Adrenal gland (tissue), 12 donors: Measurements from ENCODE around the gene ZAP70. TPM values are rescaled to one million over a fixed set of nuclear protein-coding genes. Genes with fewer than 3 reads are reported as not detected.

Source experiments
- DNase-seq, 7 donors: peaks; one replicate each; pipeline ENCODE4 v3.0.0-alpha.2; 2019 to 2020
- H3K27ac ChIP-seq, 5 donors: fragments of 200-600 bp; sonication (generic) in 4 of 5; 1 replicate in 3 of 5; 2 replicates in 2 of 5; pipeline versions ENCODE4 v1.5.1 to v1.8.0; 2016 to 2020; ENCODE audit warnings: mild to moderate bottlenecking in 1 of 5
- H3K27me3 ChIP-seq: fragments of 200-600 bp; 2 replicates; pipeline ENCODE4 v1.8.0; 2021
- H3K36me3 ChIP-seq, 2 donors: fragments of 200-600 bp; replicated peaks in 1 of 2; 1 replicate in 1 of 2; 2 replicates in 1 of 2; pipeline versions ENCODE4 v1.5.1 to v1.8.0; 2018 to 2022
- H3K4me1 ChIP-seq, 2 donors: fragments of 200-600 bp; replicated peaks in 1 of 2; 1 replicate in 1 of 2; 2 replicates in 1 of 2; pipeline versions ENCODE4 v1.5.1 to v1.8.0; 2018 to 2021
- H3K4me3 ChIP-seq, 4 donors: fragments of 200-600 bp; sonication (generic) in 3 of 4; one replicate each; pipeline ENCODE4 v1.5.1; 2016 to 2018
- H3K9me3 ChIP-seq, 3 donors: fragments of 200-600 bp; sonication (generic) in 1 of 3; replicated peaks in 1 of 3; 1 replicate in 2 of 3; 2 replicates in 1 of 3; pipeline versions ENCODE4 v1.5.1 to v1.8.0; 2016 to 2021
- POLR2A ChIP-seq, 2 donors: fragments of 450-650 bp; IDR thresholded peaks; one replicate each; pipeline ENCODE4 v1.6.1; 2017; ENCODE audit warnings: antibody characterized with exemption in 2 of 2, mild to moderate bottlenecking in 2 of 2, moderate library complexity in 1 of 2
- WGBS, 4 donors: extraction: QIAGEN DNeasy Blood & Tissue Kit in 2 of 4; methylation state at CpG; one replicate each; pipeline versions ENCODE4 v1.1.5 to v1.1.7; 2013 to 2017; 5-methylcytosine and 5-hydroxymethylcytosine counted together
- intact Hi-C, 2 donors: fragments of 100-400 bp; cut with DNase I; formaldehyde crosslinking; loops; one replicate each; pipeline versions ENCODE4 v1.14.1 to v1.15.0; 2022 to 2023
- polyA plus RNA-seq, 3 donors: library from polyadenylated mRNA; stranded (reverse); fragments of 200-250 nt in 2 of 3; fragments of 350-450 nt in 1 of 3; fragmentation: Illumina TruSeq in 1 of 3; extraction: RNeasy Lipid Tissue Mini Kit (QIAGEN cat#74804) in 1 of 3; gene quantifications; one replicate each; pipeline ENCODE4 v1.2.3, GENCODE V29; 2013 to 2014
- total RNA-seq, 9 donors: library from RNA; depleted of rRNA in 4 of 9; stranded (reverse); fragments of >200 nt in 4 of 9; fragments of 120-200 nt in 1 of 9; fragmentation: NEBNext Ultra II Directional in 1 of 9; extraction: Animal tissue kit (Norgen Biotek cat#: 25700) in 1 of 9; gene quantifications; one replicate each; pipeline versions ENCODE4 v1.1.0 to v1.2.4, GENCODE V29; 2013 to 2023
- TF ChIP-seq, protein P1 (sequence below), 6 experiments: fragments of 450-650 bp in 4 of 6; fragments of 200-600 bp in 2 of 6; sonication (generic) in 1 of 6; IDR thresholded peaks; 1 replicate in 5 of 6; 2 replicates in 1 of 6; pipeline versions ENCODE4 v1.5.1 to v1.8.0; 2016 to 2021; ENCODE audit warnings: antibody characterized with exemption in 6 of 6, mild to moderate bottlenecking in 2 of 6, moderate library complexity in 1 of 6
- donor health status: healthy with polysubstance abuse.
- donor health status: Bipolar disorder and iron deficiency.
- donor health status: DM: yes; HTN: yes; CAD: no.
- donor health status: DM: no; HTN: no; CAD: no.
- donor health status: DM: no; HTN: no; CAD: no.
- donor health status: DM: yes; HTN: yes; CAD: no.

Gene ZAP70
- total and polyA plus RNA-seq, 12 donors: 0.33 to 8.3 (median 2.5) TPM

DNA sequence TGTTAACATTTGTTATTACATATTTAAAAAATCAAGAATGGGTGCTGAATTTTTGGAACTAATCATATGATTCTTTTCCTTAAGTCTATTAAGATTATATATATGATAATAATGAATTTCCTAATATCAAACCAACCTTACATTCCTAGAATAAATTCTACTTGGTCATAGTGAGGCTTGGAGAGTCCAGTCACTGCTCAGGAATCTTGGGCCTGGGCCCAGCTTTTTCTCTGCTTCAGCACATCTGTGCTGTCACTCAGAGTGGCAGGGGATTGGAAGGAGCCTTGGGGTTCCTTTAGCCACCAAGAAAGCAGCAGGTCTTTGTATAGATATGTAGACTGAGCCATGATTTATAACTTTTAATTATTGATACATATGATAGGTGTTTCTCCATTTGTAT is 19.9 kb upstream of the ZAP70 start:
- DNase-seq: no peak
- intact Hi-C loops: loop anchor here in 1 of 2 donors (10.0 kb wide), 1 partner anchor 99 kb away; no protein-coding TSS in a partner anchor
- Histone ChIP-seq H3K4me1 (no peaks in the 10 kb centered on the region), H3K4me3 (no peak overlapping the region), H3K9me3 (no peaks in the 10 kb centered on the region), H3K36me3 (no peaks in the 10 kb centered on the region), H3K27me3 (no peaks in the 10 kb centered on the region), H3K27ac (no peak overlapping the region)
- TF ChIP-seq, protein P1, sequence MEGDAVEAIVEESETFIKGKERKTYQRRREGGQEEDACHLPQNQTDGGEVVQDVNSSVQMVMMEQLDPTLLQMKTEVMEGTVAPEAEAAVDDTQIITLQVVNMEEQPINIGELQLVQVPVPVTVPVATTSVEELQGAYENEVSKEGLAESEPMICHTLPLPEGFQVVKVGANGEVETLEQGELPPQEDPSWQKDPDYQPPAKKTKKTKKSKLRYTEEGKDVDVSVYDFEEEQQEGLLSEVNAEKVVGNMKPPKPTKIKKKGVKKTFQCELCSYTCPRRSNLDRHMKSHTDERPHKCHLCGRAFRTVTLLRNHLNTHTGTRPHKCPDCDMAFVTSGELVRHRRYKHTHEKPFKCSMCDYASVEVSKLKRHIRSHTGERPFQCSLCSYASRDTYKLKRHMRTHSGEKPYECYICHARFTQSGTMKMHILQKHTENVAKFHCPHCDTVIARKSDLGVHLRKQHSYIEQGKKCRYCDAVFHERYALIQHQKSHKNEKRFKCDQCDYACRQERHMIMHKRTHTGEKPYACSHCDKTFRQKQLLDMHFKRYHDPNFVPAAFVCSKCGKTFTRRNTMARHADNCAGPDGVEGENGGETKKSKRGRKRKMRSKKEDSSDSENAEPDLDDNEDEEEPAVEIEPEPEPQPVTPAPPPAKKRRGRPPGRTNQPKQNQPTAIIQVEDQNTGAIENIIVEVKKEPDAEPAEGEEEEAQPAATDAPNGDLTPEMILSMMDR (IDR thresholded peaks at IDR 0.05): no peak
- no peak for TF ChIP-seq POLR2A (IDR thresholded peaks at IDR 0.05)

DNA sequence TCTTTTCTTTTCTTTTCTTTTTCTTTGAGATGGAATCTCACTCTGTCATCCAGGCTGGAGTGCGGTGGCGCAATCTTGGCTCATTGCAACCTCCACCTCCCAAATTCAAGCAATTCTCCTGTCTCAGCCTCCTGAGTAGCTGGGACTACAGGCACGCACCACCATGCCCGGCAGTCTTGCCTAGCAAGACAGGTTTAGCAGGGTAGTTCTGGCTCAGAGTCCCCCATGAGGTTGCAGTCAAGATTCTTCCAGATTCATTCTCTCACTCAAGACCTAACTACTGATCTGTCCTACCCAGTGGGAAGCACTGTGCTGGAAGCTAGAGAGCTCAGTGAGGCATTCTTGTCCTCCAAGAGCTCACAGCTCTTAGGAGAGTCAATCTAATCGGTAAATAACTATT is 17.6 kb upstream of the ZAP70 start:
- no peak for DNase-seq
- WGBS, 4 donors: 88 to 99% (median 89%) methylated on average over 5 of the region's 5 CpGs
- TF ChIP-seq POLR2A (IDR thresholded peaks at IDR 0.05): no peak
- TF ChIP-seq, protein P1 (IDR thresholded peaks at IDR 0.05): no peak
- Histone ChIP-seq H3K36me3 (no peaks in the 10 kb centered on the region), H3K9me3 (no peaks in the 10 kb centered on the region), H3K27me3 (no peaks in the 10 kb centered on the region), H3K4me3 (no peak overlapping the region), H3K27ac (no peak overlapping the region), H3K4me1 (no peaks in the 10 kb centered on the region)
- intact Hi-C loops: loop anchor here in 1 of 2 donors (10.0 kb wide), 1 partner anchor 101 kb away; no protein-coding TSS in a partner anchor

DNA sequence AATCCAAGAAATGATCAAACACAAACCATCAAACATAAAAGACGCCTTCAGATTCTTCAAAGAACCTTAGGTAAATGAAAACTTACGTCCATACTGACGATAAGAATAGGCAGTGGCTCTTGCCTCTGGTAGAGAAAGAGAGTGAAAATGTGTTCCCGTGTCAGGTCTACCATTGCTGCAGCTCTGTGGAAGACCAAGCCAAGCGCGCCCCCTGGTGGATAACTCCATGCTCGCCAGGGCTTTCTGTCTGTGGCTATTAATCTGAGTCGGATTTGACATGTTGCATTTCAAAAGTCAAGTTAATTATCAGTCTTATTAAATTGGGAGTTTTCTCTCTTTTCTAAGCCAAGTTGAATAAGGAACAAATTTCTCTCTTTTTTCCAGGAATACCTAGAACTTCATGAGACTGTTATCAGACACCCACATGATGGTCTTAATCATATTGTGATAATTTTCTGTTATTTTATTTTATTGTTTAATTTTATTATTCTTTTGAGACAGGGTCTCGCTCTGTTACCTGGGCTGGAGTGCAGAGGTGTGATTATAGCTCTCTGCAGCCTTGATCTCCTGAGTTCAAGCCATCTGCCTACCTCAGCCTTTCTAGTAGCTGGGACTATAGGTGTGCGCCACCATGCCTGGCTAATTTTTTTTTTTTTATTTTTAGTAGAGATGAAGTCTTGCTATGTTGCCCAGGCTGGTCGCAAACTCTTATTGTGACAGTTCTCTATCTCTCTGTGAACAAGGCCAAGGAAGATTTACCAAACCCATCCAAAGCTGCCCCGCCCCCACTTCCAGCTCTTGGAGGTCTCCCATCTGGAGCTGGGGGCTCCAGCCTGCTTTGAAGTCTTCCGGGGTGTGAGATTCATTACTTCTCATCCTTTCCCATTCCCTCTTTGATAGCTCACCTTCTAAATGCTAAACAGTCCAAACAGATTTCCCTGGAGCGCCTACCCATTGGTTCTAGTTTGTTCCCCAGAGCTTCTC is 15.8 kb upstream of the ZAP70 start:
- TF ChIP-seq POLR2A (IDR thresholded peaks at IDR 0.05): no peak
- TF ChIP-seq, protein P1 (IDR thresholded peaks at IDR 0.05): peak; percentile 94 to 99 (median 98)
- H3K4me1 ChIP-seq: no peaks in the 10 kb centered on the region
- intact Hi-C loops: loop anchor here in 1 of 2 donors (10.0 kb wide), 1 partner anchor 103 kb away; no protein-coding TSS in a partner anchor
- H3K36me3 ChIP-seq: no peaks in the 10 kb centered on the region
- peak overlapping the region in 1 of 4 donors; percentile 14 for H3K4me3 ChIP-seq
- 22 to 25% (median 24%) methylated on average over 14 of the region's 14 CpGs for WGBS, 4 donors
- no peaks in the 10 kb centered on the region for H3K9me3 ChIP-seq
- peak; percentile 84 to 97 (median 90) for DNase-seq
- H3K27me3 ChIP-seq: no peaks in the 10 kb centered on the region
- H3K27ac ChIP-seq: no peak overlapping the region

DNA sequence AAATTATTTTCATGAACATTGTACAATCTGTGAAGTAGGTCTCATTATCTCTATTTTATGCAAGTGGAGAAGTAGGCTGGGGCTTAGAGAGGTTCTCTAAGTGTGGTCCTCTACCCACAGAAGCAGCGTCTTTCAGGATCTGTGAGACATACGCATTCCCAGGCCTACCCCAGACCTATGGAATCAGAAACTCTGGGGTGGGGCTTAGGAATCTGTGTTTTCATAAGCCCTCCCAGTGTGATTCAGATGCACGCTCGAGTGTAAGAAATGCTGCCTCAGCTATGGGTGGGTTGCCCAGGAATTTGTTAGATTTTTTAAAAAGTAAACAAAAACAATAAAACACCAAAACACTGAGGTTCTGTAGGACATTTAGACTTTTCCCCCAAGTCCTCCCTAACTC is 14.8 kb upstream of the ZAP70 start:
- TF ChIP-seq, protein P1 (IDR thresholded peaks at IDR 0.05): no peak
- no peak for TF ChIP-seq POLR2A (IDR thresholded peaks at IDR 0.05)
- intact Hi-C loops: loop anchor here in 1 of 2 donors (10.0 kb wide), 1 partner anchor 104 kb away; no protein-coding TSS in a partner anchor
- DNase-seq: peak in 1 of 7 donors; percentile 13
- Histone ChIP-seq H3K27ac (no peak overlapping the region), H3K36me3 (no peaks in the 10 kb centered on the region), H3K4me1 (no peaks in the 10 kb centered on the region), H3K4me3 (no peak overlapping the region), H3K27me3 (no peaks in the 10 kb centered on the region), H3K9me3 (no peaks in the 10 kb centered on the region)
- 79 to 82% (median 80%) methylated on average over 4 of the region's 4 CpGs for WGBS, 4 donors
